Measurements from ENCODE around the gene GRIN2A.

Gene GRIN2A

DNA sequence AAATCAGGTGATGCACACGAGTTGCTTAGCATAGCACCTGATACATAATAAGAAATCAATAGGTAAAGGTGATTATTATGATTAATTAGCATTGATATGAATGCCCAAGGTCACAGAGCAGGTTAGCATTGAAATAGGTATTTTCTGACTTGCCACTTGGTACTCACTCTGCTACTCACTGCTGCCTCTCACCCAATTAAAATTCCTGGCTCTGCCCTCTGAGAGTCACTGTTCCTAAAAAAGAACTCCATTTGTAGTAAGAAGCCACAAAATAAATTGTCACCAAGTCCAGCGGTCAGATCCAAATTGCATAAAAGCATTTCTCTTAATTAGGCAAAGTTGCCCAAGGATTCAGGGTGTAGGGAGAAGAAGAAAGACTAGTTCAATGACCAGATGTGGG is 8.9 kb upstream of the GRIN2A start:
- no peak for DNase-seq (ENCODE audit: low read depth)
- no peak overlapping the region for H3K4me3 ChIP-seq (ENCODE audit: control insufficient read depth, low read depth, low read length)
- TF ChIP-seq, protein P1, sequence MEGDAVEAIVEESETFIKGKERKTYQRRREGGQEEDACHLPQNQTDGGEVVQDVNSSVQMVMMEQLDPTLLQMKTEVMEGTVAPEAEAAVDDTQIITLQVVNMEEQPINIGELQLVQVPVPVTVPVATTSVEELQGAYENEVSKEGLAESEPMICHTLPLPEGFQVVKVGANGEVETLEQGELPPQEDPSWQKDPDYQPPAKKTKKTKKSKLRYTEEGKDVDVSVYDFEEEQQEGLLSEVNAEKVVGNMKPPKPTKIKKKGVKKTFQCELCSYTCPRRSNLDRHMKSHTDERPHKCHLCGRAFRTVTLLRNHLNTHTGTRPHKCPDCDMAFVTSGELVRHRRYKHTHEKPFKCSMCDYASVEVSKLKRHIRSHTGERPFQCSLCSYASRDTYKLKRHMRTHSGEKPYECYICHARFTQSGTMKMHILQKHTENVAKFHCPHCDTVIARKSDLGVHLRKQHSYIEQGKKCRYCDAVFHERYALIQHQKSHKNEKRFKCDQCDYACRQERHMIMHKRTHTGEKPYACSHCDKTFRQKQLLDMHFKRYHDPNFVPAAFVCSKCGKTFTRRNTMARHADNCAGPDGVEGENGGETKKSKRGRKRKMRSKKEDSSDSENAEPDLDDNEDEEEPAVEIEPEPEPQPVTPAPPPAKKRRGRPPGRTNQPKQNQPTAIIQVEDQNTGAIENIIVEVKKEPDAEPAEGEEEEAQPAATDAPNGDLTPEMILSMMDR (conservative IDR thresholded peaks at IDR 0.05; ENCODE audit: control insufficient read depth, insufficient read depth, low read depth, low read length) = no peak

DNA sequence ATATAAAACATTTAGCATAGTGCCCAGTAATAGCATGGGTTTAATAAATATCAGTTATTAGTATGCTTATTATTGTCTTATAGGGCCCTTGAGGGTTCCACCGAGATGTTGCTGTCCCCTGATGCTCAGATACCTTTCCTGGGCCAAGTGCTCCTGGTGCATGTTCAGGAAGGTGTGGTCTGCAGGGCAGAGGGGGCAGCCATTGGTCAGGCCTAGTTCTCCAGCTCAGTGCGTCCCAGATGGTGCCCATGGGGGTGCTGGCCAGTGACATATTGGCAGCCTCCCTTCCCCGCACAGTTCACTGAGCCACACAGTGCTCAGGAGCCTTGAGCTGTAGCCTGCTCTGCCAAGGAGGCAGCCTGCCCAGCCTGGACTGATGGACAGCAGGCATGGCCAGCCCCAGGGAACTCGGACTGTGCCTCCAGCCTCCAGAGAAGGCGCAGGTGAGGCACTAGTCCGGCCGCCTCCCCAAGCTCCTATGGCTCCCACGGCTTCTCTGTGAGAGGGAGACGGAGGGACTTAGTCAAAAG is 7.7 kb upstream of the GRIN2A start:
- TF ChIP-seq, protein P1 (conservative IDR thresholded peaks at IDR 0.05; ENCODE audit: control insufficient read depth, insufficient read depth, low read depth, low read length) = no peak
- no peak for DNase-seq (ENCODE audit: low read depth)
- no peak overlapping the region for H3K4me3 ChIP-seq (ENCODE audit: control insufficient read depth, low read depth, low read length)

DNA sequence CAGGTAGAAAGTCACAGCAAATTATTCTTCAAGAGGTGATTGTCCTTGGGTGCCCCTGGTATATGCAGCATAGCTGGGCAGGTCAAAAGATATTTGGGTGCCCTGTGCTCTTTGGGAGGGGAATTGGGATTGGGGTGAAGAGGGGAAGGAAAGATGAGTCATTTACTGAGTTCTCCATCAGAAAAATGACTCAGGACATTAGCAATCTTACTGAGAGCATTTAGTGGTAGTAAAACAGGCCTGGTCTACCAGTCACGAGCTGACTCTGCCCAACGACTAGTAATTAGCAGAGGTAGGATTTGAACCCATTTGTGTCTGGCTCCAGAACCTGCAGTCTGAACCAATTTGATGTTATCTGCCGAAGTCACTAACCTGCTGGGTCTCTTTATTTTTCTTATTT is 6.0 kb upstream of the GRIN2A start:
- TF ChIP-seq, protein P1 (conservative IDR thresholded peaks at IDR 0.05; ENCODE audit: control insufficient read depth, insufficient read depth, low read depth, low read length) = no peak
- no peak overlapping the region for H3K4me3 ChIP-seq (ENCODE audit: control insufficient read depth, low read depth, low read length)
- no peak for DNase-seq (ENCODE audit: low read depth)

DNA sequence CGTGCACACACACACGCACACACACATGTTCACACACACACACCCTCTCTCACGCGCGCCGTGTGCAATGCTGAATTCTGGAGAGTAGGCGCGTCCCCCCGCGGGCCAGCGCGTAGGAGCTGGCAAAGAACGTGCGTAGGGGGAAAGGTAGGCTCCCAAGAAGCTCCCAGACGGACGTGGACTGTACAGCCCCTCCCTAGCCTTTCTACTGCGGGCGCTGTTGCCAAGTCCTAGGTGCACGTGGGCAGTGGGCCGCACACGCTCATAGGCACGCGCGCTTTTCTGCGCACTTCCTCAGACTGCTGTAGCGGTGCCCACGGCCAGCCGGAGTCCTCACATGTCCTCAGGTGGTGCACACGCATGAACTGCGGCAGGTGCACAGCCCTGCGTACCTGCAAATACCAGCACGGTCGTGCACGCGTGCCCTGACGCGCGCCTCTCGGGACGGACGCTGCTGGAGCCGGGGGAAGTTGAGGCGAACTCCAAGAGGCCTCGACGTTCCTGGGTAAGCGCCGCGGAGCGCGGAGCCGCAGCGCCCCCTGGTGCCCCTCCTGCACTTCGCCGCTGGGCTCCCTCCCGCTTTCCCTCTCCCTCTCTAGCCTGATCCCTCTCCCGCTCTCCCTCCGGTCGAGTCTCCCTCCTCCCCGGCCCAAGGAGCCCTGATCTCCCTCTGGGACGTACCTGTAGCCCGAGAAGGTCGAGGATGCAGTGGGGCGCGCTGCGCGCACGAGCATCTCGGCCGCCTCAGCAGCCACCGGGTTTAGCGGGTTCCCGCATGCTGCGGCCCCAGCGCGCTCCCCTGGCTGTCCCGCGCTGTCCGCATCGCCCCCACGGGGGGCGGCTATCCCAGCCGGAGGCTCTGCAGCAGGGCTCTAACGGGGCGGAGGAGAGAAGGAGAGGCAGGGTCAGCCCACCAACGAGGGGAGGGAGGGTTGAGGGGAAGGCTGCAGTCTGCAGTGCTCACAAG is 749 bp downstream of the GRIN2A start:
- TF ChIP-seq, protein P1 (conservative IDR thresholded peaks at IDR 0.05; ENCODE audit: control insufficient read depth, insufficient read depth, low read depth, low read length) = peak; percentile 78
- H3K4me3 ChIP-seq (ENCODE audit: control insufficient read depth, low read depth, low read length) = no peak overlapping the region
- DNase-seq (ENCODE audit: low read depth) = peak; percentile 64

DNA sequence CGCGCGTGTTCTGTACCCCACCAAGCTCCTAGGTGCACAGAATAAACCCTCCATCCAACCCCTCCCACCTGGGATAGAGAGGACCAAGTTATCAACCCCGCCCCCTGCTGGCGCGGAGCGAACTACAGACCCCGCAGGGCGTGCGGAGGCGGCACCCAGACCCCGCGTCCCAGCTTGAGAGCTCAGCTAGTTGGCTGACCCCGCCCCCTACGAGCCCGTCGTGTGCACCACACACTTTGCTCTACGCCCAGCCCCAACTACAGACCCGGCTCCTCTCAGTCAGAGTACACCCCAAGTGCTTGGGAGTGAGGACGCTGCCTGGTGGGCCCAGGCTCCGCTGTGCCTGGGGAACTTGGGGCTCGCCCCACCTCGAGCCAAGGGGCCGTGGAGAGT is 1.5 kb downstream of the GRIN2A start:
- no peak for DNase-seq (ENCODE audit: low read depth)
- TF ChIP-seq, protein P1 (conservative IDR thresholded peaks at IDR 0.05; ENCODE audit: control insufficient read depth, insufficient read depth, low read depth, low read length) = peak; percentile 25
- no peak overlapping the region for H3K4me3 ChIP-seq (ENCODE audit: control insufficient read depth, low read depth, low read length)

DNA sequence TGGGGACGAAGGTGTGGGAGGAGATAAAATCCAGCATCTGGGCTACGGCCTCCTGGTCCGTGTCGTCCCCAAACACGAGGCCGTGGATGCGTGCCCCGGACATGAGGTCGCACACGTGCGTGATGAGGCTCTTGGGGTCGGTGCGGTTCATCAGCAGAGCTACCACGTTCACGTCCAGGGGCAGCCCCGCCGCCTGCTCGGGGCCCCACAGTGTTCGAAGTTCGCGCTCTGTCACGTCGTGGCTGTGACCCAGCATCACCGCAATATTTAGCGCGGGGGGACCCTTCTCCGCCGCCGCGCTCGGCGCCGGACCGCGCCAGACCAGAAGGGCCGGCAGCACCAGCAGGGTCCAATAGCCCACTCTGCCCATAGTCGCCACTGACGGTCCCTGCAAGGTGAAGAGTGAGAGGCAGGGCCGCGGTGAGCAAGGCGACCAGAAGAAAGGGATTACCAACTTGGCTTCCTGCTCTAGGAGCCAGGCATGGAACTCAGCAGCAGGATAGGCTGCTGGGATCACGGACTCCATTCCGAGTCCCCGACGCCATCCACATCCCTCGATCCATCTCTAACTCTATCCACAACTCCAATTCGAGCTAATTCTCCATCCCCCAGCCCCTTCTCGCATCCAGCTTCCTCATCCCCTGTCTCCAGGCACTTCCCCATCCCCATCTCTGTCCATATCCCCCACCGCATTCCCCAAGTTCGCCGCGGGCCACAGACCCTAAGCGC is 2.0 kb downstream of the GRIN2A start:
- DNase-seq (ENCODE audit: low read depth) = no peak
- TF ChIP-seq, protein P1 (conservative IDR thresholded peaks at IDR 0.05; ENCODE audit: control insufficient read depth, insufficient read depth, low read depth, low read length) = no peak
- H3K4me3 ChIP-seq (ENCODE audit: control insufficient read depth, low read depth, low read length) = no peak overlapping the region

Measured in fibroblast of mammary gland (primary cell).